Measurements from ENCODE around the gene FCER2. TPM values are rescaled to one million over a fixed set of nuclear protein-coding genes. Genes with fewer than 3 reads are reported as not detected.

Gene FCER2
- total RNA-seq, 4 donors from 2014 or later, result 0.28 TPM; not detected in 3

- no peaks in the 10 kb centered on the region for H3K9me3 ChIP-seq
- no peak for DNase-seq
- no peaks in the 10 kb centered on the region for H3K36me3 ChIP-seq
- H3K27ac ChIP-seq, result no peak within 1 kb of the TSS
- intact Hi-C loops (cut with DNase I; ENCODE audit: low total_unique reads), result no loop called here
- TF ChIP-seq CTCF (IDR thresholded peaks at IDR 0.05), result no peak
- no peak for TF ChIP-seq POLR2A (IDR thresholded peaks at IDR 0.05)
- H3K4me3 ChIP-seq, result no peak within 1 kb of the TSS
- peaks cover 0 to 10% of the 10 kb centered on the region in 2 donors for H3K27me3 ChIP-seq
- no peaks in the 10 kb centered on the region for H3K4me1 ChIP-seq
Measured at GRCh38 chr19:7732045-7732444, 30.1 kb upstream of the FCER2 start, which contains the start of gene CLEC4G. TSS of gene CLEC4G (minus strand) at chr19:7732110. CDS start at chr19:7732102, 8 bp downstream.

- Histone ChIP-seq H3K36me3 (no peaks in the 10 kb centered on the region), H3K4me1 (no peaks in the 10 kb centered on the region), H3K27ac (no peak overlapping the region), H3K27me3 (peaks cover 0 to 10% of the 10 kb centered on the region in 2 donors), H3K4me3 (no peak overlapping the region), H3K9me3 (no peaks in the 10 kb centered on the region)
- no peak for DNase-seq
- TF ChIP-seq POLR2A (IDR thresholded peaks at IDR 0.05) (no peak), CTCF (IDR thresholded peaks at IDR 0.05) (no peak)
- intact Hi-C loops (cut with DNase I; ENCODE audit: low total_unique reads), result no loop called here
Measured at GRCh38 chr19:7731615-7732014, 29.7 kb upstream of the FCER2 start.

GRCh38 chr19:7731218-7731595 lies 29.3 kb upstream of the FCER2 start:
- intact Hi-C loops (cut with DNase I; ENCODE audit: low total_unique reads), result no loop called here
- no peaks in the 10 kb centered on the region for H3K4me1 ChIP-seq
- peaks cover 0 to 10% of the 10 kb centered on the region in 2 donors for H3K27me3 ChIP-seq
- H3K36me3 ChIP-seq, result no peaks in the 10 kb centered on the region
- H3K4me3 ChIP-seq, result no peak overlapping the region
- TF ChIP-seq CTCF (IDR thresholded peaks at IDR 0.05) (no peak), POLR2A (IDR thresholded peaks at IDR 0.05) (no peak)
- DNase-seq, result no peak
- H3K27ac ChIP-seq, result no peak overlapping the region
- H3K9me3 ChIP-seq, result no peaks in the 10 kb centered on the region

- Histone ChIP-seq H3K4me1 (no peaks in the 10 kb centered on the region), H3K4me3 (no peak overlapping the region), H3K36me3 (no peaks in the 10 kb centered on the region), H3K27ac (no peak overlapping the region), H3K27me3 (peaks cover 0 to 10% of the 10 kb centered on the region in 2 donors), H3K9me3 (no peaks in the 10 kb centered on the region)
- DNase-seq, result no peak
- intact Hi-C loops (cut with DNase I; ENCODE audit: low total_unique reads), result no loop called here
- no peak for TF ChIP-seq POLR2A (IDR thresholded peaks at IDR 0.05)
- no peak for TF ChIP-seq CTCF (IDR thresholded peaks at IDR 0.05)
Measured at GRCh38 chr19:7730286-7731217, 28.6 kb upstream of the FCER2 start.

GRCh38 chr19:7729831-7730285 lies 27.9 kb upstream of the FCER2 start:
- intact Hi-C loops (cut with DNase I; ENCODE audit: low total_unique reads), result no loop called here
- Histone ChIP-seq H3K4me3 (no peak overlapping the region), H3K9me3 (no peaks in the 10 kb centered on the region), H3K4me1 (no peaks in the 10 kb centered on the region), H3K27ac (no peak overlapping the region), H3K36me3 (no peaks in the 10 kb centered on the region), H3K27me3 (peaks cover 0 to 10% of the 10 kb centered on the region in 2 donors)
- DNase-seq, result no peak
- TF ChIP-seq CTCF (IDR thresholded peaks at IDR 0.05) (no peak), POLR2A (IDR thresholded peaks at IDR 0.05) (no peak)
